Ectodermal cell (in vitro differentiated cells): Measurements from ENCODE around the gene STX8.
"Not testable (repeated sequence)": the region's sequence is repeated elsewhere in the genome, so short reads cannot be mapped to it uniquely, and the experiment has no call there.

Source experiments
- H3K27ac ChIP-seq: 2 replicates; pipeline ENCODE4 v1.7.0; 2013; ENCODE audit warnings: mild to moderate bottlenecking, low read depth, low read length; ENCODE audit not compliant: insufficient read depth, poor library complexity, severe bottlenecking
- H3K27me3 ChIP-seq: 2 replicates; pipeline ENCODE4 v1.7.0; 2013; ENCODE audit warnings: mild to moderate bottlenecking, low read length; ENCODE audit not compliant: insufficient read depth, control insufficient read depth, poor library complexity, severe bottlenecking
- H3K36me3 ChIP-seq: one replicate; pipeline ENCODE4 v1.7.0; 2013; ENCODE audit warnings: low read length; ENCODE audit not compliant: control insufficient read depth, insufficient read depth
- H3K4me1 ChIP-seq: one replicate; pipeline ENCODE4 v1.7.0; 2013; ENCODE audit warnings: low read length; ENCODE audit not compliant: control insufficient read depth, insufficient read depth
- H3K4me3 ChIP-seq: 2 replicates; pipeline ENCODE4 v1.7.0; 2013; ENCODE audit warnings: low read depth, low read length, control low read depth; ENCODE audit not compliant: insufficient read depth
- H3K9me3 ChIP-seq: 2 replicates; pipeline ENCODE4 v1.7.0; 2013; ENCODE audit warnings: mild to moderate bottlenecking, low read length, moderate library complexity; ENCODE audit not compliant: control insufficient read depth
- WGBS, 2 experiments: methylation state at CpG; one replicate each; pipeline ENCODE4 v1.1.7; 2013; ENCODE audit warnings: missing lambda C conversion rate in 2 of 2; 5-methylcytosine and 5-hydroxymethylcytosine counted together

The STX8 gene

DNA sequence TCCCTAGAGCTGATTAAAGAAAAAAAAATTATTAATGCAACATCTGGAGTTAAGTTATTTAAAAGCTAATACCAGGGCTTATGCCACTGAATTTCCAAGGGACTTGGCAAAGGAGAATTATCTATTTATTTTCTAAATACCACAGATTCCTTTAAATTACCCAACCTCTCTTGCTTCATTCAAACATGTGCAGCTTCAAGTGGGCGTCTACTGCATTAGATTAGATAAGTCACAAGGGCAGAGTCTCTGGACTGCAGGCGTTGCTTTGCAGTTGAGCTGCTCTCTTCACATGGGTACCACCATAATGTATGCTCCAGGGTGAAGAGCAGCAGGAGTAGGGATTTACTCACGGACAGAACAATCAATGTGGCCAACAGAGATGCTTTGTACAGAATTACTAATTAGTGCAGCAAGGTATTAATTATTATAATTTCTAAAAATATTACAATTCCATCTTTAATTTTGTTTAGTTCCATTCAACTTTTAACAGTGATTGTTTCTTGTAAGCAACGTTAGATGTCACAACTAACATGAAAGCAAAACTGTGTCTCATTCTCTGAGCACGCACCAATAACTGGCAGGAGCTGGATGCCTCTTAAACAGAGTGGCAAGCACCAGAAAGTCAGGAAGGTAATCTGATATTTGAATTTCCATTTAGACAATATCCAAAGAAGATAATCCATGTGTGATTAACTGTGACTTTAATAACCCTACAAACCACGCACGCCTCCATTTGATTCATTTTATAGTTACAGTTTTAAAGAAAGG lies 214.2 kb downstream of the STX8 start:
- Histone ChIP-seq H3K27ac (no peak overlapping the region), H3K27me3 (no peaks in the 10 kb centered on the region), H3K4me3 (no peak overlapping the region), H3K9me3 (no peaks in the 10 kb centered on the region), H3K4me1 (no peaks in the 10 kb centered on the region), H3K36me3 (no peaks in the 10 kb centered on the region)
- WGBS, 2 experiments: 89 to 96% methylated on average over 5 to 7 of the region's 7 CpGs

DNA sequence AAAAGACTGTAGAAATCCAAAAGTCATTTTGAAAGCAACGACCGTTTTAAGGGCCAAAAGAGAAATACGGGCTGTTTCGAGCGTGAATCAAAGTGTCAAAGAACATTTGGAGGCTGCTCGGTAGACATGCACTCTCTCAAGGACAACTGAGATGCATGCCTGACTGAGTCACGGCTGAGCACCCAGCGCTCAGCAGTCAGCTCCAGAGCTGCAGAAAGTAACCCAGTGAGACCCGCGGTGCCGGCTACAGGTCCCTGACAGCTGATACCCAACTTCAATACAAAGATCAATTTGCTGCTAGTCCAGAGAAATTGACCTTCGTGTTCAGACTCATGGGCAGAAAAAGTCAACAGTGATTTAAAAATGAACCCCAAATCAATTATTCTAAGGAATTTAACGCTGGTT lies 214.9 kb downstream of the STX8 start:
- H3K27ac ChIP-seq: no peak overlapping the region
- no peaks in the 10 kb centered on the region for H3K27me3 ChIP-seq
- no peaks in the 10 kb centered on the region for H3K9me3 ChIP-seq
- H3K4me1 ChIP-seq: no peaks in the 10 kb centered on the region
- no peak overlapping the region for H3K4me3 ChIP-seq
- no peaks in the 10 kb centered on the region for H3K36me3 ChIP-seq
- WGBS, 2 experiments: 70 to 75% methylated on average over 13 of the region's 13 CpGs

DNA sequence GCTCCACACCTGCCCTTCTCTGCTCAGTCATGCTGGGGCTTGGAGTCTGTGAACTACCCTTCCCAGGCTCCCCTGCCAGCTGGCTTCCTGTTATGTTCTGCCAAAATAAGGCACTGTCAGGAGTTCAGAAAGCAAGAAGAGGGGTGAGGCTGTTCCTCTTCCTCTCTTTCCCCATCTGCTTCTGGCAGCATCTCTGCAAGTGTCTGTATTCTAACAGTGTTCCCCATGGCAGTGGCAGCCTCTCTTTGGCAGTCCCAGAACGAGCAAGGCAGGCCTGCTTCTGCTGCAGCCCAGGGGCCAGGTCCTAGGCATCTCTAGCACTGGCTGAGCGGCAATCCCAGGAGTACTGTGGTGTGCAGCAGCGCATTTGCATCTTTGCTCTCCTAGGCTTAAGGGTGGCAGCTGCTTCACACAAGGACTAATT lies 219.1 kb downstream of the STX8 start:
- H3K4me1 ChIP-seq: no peaks in the 10 kb centered on the region
- 82 to 86% methylated on average over 3 of the region's 3 CpGs for WGBS, 2 experiments
- no peak overlapping the region for H3K4me3 ChIP-seq
- no peaks in the 10 kb centered on the region for H3K9me3 ChIP-seq
- H3K27me3 ChIP-seq: no peaks in the 10 kb centered on the region
- no peak overlapping the region for H3K27ac ChIP-seq
- H3K36me3 ChIP-seq: no peaks in the 10 kb centered on the region

DNA sequence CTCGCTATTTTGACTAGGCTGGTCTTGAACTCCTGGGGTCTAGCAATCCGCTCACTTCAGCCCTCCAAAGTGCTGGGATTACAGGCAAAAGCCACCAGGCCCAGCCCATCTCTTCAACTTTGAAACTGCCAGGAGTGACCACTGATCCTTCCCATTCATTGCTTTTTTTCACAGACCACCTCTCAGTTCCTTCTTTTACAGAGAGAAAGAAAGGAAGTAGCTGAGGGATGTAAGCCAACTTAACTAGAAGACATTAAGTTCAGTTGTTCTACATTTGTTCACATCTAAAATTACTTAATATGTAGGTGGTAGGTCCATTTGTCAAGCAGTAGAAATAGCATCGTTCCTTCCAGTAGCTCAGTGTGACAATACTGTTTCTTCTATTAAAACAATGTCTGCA lies 219.8 kb downstream of the STX8 start:
- Histone ChIP-seq H3K4me1 (no peaks in the 10 kb centered on the region), H3K27ac (no peak overlapping the region), H3K27me3 (no peaks in the 10 kb centered on the region), H3K4me3 (no peak overlapping the region), H3K36me3 (no peaks in the 10 kb centered on the region), H3K9me3 (no peaks in the 10 kb centered on the region)
- 94 to 96% methylated on average over 3 of the region's 3 CpGs for WGBS, 2 experiments

DNA sequence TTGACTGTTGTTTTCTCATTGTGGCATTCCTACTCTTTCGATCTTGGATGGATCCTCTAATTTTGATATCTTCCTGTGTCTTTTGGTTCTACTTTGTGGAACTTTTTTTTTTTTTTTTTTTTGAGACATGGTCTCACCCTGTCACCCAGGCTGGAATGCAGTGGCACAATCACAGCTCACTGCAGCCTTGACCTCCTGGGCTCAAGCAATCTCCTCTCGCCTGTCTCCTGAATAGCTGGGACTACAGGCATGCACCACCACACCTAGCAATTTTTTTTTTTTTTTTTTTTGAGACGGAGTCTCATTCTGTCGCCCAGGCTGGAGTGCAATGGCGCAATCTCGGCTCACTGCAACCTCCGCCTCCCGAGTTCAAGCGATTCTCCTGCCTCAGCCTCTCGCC lies 220.4 kb downstream of the STX8 start:
- not testable (repeated sequence) for H3K9me3 ChIP-seq, H3K4me1 ChIP-seq
- 87 to 96% methylated on average over 9 to 10 of the region's 10 CpGs for WGBS, 2 experiments

DNA sequence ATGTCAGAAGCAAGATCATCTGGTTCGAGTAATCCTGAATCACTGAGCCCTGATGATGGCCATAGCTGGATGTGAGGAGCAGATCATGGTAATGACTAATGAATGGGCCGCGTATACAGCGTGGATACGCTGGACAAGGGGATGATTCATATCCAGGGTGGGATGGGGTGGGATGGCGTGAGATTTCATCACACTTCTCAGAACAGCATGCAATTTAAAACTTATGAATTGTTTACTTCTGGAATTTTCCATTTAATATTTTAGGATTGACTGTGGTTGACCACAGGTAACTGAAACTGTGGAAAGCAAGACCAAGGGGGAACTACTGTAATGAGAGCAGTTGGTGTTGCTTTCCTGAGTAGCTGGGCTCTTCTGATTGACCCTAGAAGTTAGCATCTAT lies 225.5 kb downstream of the STX8 start:
- no peak overlapping the region for H3K4me3 ChIP-seq
- H3K4me1 ChIP-seq: no peaks in the 10 kb centered on the region
- no peaks in the 10 kb centered on the region for H3K36me3 ChIP-seq
- no peaks in the 10 kb centered on the region for H3K9me3 ChIP-seq
- H3K27ac ChIP-seq: no peak overlapping the region
- WGBS, 2 experiments: 93 to 98% methylated on average over 6 of the region's 6 CpGs
- no peaks in the 10 kb centered on the region for H3K27me3 ChIP-seq

More for the DNA sequence above, 220.4 kb downstream of the STX8 start:
- not testable (repeated sequence) for H3K27me3 ChIP-seq, H3K27ac ChIP-seq, H3K4me3 ChIP-seq, H3K36me3 ChIP-seq

DNA sequence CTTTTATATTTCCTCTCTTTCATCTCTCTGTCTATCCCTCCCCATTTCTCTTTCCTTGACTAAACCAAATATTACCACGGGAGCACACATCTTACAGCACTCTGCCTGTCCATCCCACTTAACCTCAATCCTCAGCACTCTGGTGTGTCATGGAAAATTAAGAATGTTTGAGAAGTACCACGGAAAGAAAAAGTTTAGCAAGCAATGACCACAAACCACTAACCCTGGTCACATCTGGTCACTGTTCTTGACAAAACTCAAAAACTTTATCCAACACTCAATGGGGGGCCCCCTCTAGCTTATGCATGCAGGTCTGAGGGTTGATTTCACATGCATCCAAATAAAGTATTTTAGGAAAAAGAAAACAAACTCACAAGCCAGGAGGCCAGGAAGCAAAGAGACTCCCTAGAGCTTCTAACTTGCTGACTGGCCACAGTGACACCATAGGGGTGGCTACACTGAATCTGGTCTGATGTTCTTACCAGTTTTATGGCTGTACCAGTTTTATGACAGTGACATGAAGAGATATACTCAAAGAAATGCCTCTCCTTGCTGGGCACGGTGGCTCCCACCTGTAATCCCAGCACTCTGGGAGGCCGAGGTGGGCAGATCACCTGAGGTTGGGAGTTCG lies 229.2 kb downstream of the STX8 start:
- 93 to 95% methylated on average over 5 of the region's 5 CpGs for WGBS, 2 experiments
- Histone ChIP-seq H3K27ac (no peak overlapping the region), H3K4me3 (no peak overlapping the region), H3K27me3 (no peaks in the 10 kb centered on the region), H3K9me3 (no peaks in the 10 kb centered on the region), H3K4me1 (no peaks in the 10 kb centered on the region), H3K36me3 (no peaks in the 10 kb centered on the region)

DNA sequence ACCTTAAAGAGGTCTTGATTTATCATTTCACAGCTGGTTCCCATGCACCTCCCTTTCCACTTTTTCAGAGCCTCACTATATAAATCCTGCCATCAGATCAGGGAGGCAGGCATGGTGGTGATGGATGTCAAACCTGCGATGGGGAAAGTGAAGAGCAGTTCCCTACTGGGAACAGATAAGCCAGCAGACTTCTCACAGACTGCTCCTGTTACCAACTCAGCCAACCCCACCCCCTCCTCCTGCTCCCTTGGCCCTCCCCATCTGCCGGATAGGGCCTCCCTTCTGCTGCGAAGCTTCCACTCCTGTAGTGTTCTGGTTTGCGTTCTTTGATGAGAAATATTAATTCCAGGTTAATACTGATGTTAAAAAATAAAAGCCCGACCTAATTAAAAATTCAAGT lies 232.1 kb downstream of the STX8 start:
- H3K27ac ChIP-seq: no peak overlapping the region
- WGBS, 2 experiments: 0 to 13% methylated on average over 1 of the region's 5 CpGs
- H3K9me3 ChIP-seq: no peaks in the 10 kb centered on the region
- H3K4me1 ChIP-seq: no peaks in the 10 kb centered on the region
- H3K27me3 ChIP-seq: no peaks in the 10 kb centered on the region
- H3K36me3 ChIP-seq: no peaks in the 10 kb centered on the region
- no peak overlapping the region for H3K4me3 ChIP-seq

DNA sequence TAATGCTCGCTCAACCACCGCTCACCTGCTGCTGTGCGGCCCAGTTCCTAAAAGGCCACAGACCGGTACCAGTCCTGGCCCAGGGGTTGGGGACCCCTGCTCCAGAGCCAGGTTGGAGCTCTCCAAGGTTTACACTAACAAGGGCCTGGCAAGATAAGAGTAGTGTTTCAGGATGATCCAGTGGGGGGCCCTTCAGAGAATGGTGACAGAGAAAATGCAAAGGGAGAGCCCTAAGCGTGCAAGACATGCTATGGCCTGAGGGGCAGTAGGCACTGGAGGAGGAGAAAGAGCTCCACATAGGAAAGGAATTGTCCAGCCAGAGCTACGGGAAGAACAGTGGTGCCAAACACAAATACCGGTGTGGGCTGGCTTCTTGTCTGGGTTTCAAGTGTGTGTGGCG lies 233.4 kb downstream of the STX8 start:
- 91 to 92% methylated on average over 8 of the region's 8 CpGs for WGBS, 2 experiments
- no peaks in the 10 kb centered on the region for H3K27me3 ChIP-seq
- no peak overlapping the region for H3K27ac ChIP-seq
- H3K4me1 ChIP-seq: no peaks in the 10 kb centered on the region
- H3K36me3 ChIP-seq: no peaks in the 10 kb centered on the region
- no peak overlapping the region for H3K4me3 ChIP-seq
- no peaks in the 10 kb centered on the region for H3K9me3 ChIP-seq

DNA sequence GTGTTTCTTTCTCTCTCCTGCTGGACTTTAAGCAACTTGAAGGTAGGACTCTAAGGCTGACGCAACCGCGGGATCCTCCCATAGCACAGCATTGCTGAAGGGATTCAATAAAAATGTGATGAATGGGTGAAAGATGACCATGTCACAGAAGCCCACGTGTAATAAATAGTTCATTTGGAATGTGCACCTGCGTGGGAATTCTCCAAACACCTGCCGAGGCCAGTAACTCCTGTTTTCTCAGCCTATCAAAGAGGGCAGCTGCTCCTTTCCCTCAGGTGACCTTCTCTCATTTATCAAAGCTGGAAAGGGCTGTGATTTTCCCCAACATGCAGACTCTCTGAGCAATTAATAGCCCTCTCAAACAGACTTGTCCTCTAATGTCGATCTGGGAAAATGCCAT lies 235.7 kb downstream of the STX8 start:
- Histone ChIP-seq H3K4me1 (no peaks in the 10 kb centered on the region), H3K9me3 (no peaks in the 10 kb centered on the region), H3K27ac (no peak overlapping the region), H3K27me3 (no peaks in the 10 kb centered on the region), H3K4me3 (no peak overlapping the region), H3K36me3 (no peaks in the 10 kb centered on the region)
- WGBS, 2 experiments: 83 to 86% methylated on average over 7 of the region's 7 CpGs
